GM03348 (cell line): ENCODE measurements around the gene GPATCH4.

Experiments
- DNase-seq: peaks from one replicate; pipeline ENCODE4 v3.0.0; 2012; ENCODE audit warnings: low spot score

GPATCH4 gene

GRCh38 chr1:156547434-156547833 lies 53.8 kb downstream of the GPATCH4 start:
- DNase-seq: no peak

GRCh38 chr1:156546267-156546666 lies 55.0 kb downstream of the GPATCH4 start:
- no peak for DNase-seq

- no peak for DNase-seq
Measured at GRCh38 chr1:156544592-156545102, 56.6 kb downstream of the GPATCH4 start.
